OCI-LY7 (cell line): ENCODE measurements around the gene PSAP. TPM values are rescaled to one million over a fixed set of nuclear protein-coding genes. Genes with fewer than 3 reads are reported as not detected.

ENCODE experiments used
- BruUV-seq: library from RNA; stranded (reverse); fragments of 400-500 nt; replicated peaks from 2 replicates; lab custom pipeline; 2021; lab: Mats Ljungman, UMichigan
- CTCF ChIA-PET: fragments of 300-600 bp; sonication (Branson Sonifier 250); formaldehyde crosslinking; loops from one replicate; lab custom pipeline; 2022; ENCODE audit warnings: antibody characterized with exemption; ENCODE audit not compliant: unreplicated experiment; lab: Charles Lee
- POLR2A ChIA-PET: fragments of 300-600 bp; sonication (Branson Sonifier 250); formaldehyde crosslinking; loops from one replicate; lab custom pipeline; 2022; ENCODE audit warnings: antibody characterized with exemption; lab: Charles Lee
- DNase-seq: peaks from one replicate; pipeline ENCODE4 v3.0.0-alpha.2; 2015; ENCODE audit warnings: low spot score
- H2AFZ ChIP-seq: fragments of 200-600 bp; sonication (generic), shearing (Covaris generic); 2 replicates; pipeline ENCODE4 v1.6.1; 2014; ENCODE audit warnings: mild to moderate bottlenecking, antibody characterized with exemption, low read length, moderate library complexity
- H3K27ac ChIP-seq: fragments of 200-600 bp; sonication (generic); 2 replicates; pipeline ENCODE4 v1.5.1; 2014; ENCODE audit warnings: mixed run types, low read depth, mild to moderate bottlenecking, moderate library complexity, low read length, inconsistent platforms; ENCODE audit not compliant: poor library complexity, severe bottlenecking
- H3K36me3 ChIP-seq: fragments of 200-600 bp; sonication (generic); 2 replicates; pipeline ENCODE4 v1.6.1; 2014; ENCODE audit warnings: mild to moderate bottlenecking, antibody characterized with exemption, low read length, moderate library complexity, mixed read lengths; ENCODE audit not compliant: insufficient read depth
- H3K4me1 ChIP-seq: fragments of 200-600 bp; sonication (generic); 2 replicates; pipeline ENCODE4 v1.5.1; 2014; ENCODE audit warnings: mild to moderate bottlenecking, low read length; ENCODE audit not compliant: insufficient read depth, poor library complexity, severe bottlenecking
- H3K4me2 ChIP-seq: fragments of 200-600 bp; sonication (generic); 2 replicates; pipeline ENCODE4 v1.6.1; 2014; ENCODE audit warnings: mild to moderate bottlenecking, low read length
- H3K4me3 ChIP-seq: fragments of 200-600 bp; sonication (generic); 2 replicates; pipeline ENCODE4 v1.5.1; 2014; ENCODE audit warnings: mild to moderate bottlenecking, low read depth, low read length; ENCODE audit not compliant: poor library complexity, severe bottlenecking
- H3K79me2 ChIP-seq: fragments of 200-600 bp; sonication (generic); 2 replicates; pipeline ENCODE4 v1.6.1; 2016; ENCODE audit warnings: low read depth, mild to moderate bottlenecking, low read length, moderate library complexity, mixed read lengths; ENCODE audit not compliant: insufficient read depth
- H3K9me2 ChIP-seq: fragments of 200-600 bp; sonication (generic); 2 replicates; pipeline ENCODE4 v1.6.1; 2016; ENCODE audit warnings: mild to moderate bottlenecking, low read length, mixed read lengths; ENCODE audit not compliant: insufficient read depth
- H3K9me3 ChIP-seq: fragments of 200-600 bp; sonication (generic); 2 replicates; pipeline ENCODE4 v1.6.1; 2014; ENCODE audit warnings: mild to moderate bottlenecking, mixed run types, low read length, mixed read lengths
- H4K20me1 ChIP-seq: fragments of 200-600 bp; sonication (generic); 2 replicates; pipeline ENCODE4 v1.6.1; 2014; ENCODE audit warnings: mild to moderate bottlenecking, antibody characterized with exemption, low read length, moderate library complexity, mixed read lengths; ENCODE audit not compliant: insufficient read depth
- CTCF ChIP-seq: fragments of 200-600 bp; sonication (generic); conservative IDR thresholded peaks from 2 replicates; pipeline ENCODE4 v1.5.1; 2014; ENCODE audit warnings: mild to moderate bottlenecking, antibody characterized with exemption, low read length, moderate library complexity, mixed read lengths
- EZH2phosphoT487 ChIP-seq: fragments of 200-600 bp; sonication (generic); IDR thresholded peaks from 2 replicates; pipeline ENCODE4 v1.6.1; 2018; ENCODE audit warnings: low read depth, borderline replicate concordance, mild to moderate bottlenecking, mixed run types, antibody characterized with exemption, low read length, moderate library complexity, mixed read lengths
- intact Hi-C: fragments of 100-400 bp; cut with micrococcal nuclease; formaldehyde crosslinking; loops from one replicate; pipeline ENCODE4 v1.10.0; 2022; ENCODE audit not compliant: unreplicated experiment
- total RNA-seq, 2 experiments: library from RNA; depleted of rRNA in 1 of 2; stranded (reverse); fragments of >200 nt in 1 of 2; shearing (Covaris generic) in 1 of 2; gene quantifications; 2 replicates each; pipeline ENCODE4 v1.2.3, GENCODE V29; 2014 to 2022

PSAP gene
- total RNA-seq, 2 experiments from 2014 or later: 163 to 200 TPM

- Histone ChIP-seq H3K79me2 (peaks cover 98% of the 10 kb centered on the region), H3K4me2 (peak overlapping the region; percentile 34), H2AFZ (no peak overlapping the region), H3K36me3 (peaks cover 14% of the 10 kb centered on the region), H4K20me1 (peaks cover 27% of the 10 kb centered on the region), H3K4me1 (peaks cover 75% of the 10 kb centered on the region), H3K9me3 (no peaks in the 10 kb centered on the region), H3K9me2 (no peaks in the 10 kb centered on the region), H3K4me3 (no peak overlapping the region), H3K27ac (no peak overlapping the region)
- no peak for DNase-seq
- no TSS peak for BruUV-seq
- TF ChIP-seq EZH2phosphoT487 (no peak), CTCF (no peak)
- ChIA-PET POLR2A (interaction anchor here (0.6 to 1.8 kb wide), 4 partner anchors 10 to 387 kb away, joined by 3 to 9 read pairs (median 4); no protein-coding TSS in a partner anchor), CTCF (no interaction called here)
- intact Hi-C loops: no loop called here
Observed at GRCh38 chr10:71842856-71843686, 8.0 kb downstream of the PSAP start.

GRCh38 chr10:71842422-71842821, 8.6 kb downstream of the PSAP start:
- peak; percentile 21 for DNase-seq
- H4K20me1 ChIP-seq: peaks cover 30% of the 10 kb centered on the region
- peaks cover 98% of the 10 kb centered on the region for H3K79me2 ChIP-seq
- TF ChIP-seq CTCF (no peak), EZH2phosphoT487 (no peak)
- no peak overlapping the region for H3K4me3 ChIP-seq
- no peak overlapping the region for H2AFZ ChIP-seq
- H3K4me2 ChIP-seq: peak overlapping the region; percentile 34
- no peaks in the 10 kb centered on the region for H3K9me3 ChIP-seq
- ChIA-PET POLR2A (interaction anchor here (1.1 to 1.2 kb wide), 2 partner anchors 11 to 17 kb away, joined by 4 to 9 read pairs; no protein-coding TSS in a partner anchor), CTCF (interaction anchor here (1.3 kb wide), 1 partner anchor 36 kb away, joined by 3 read pairs; no protein-coding TSS in a partner anchor)
- peaks cover 14% of the 10 kb centered on the region for H3K36me3 ChIP-seq
- BruUV-seq: no TSS peak
- peaks cover 77% of the 10 kb centered on the region for H3K4me1 ChIP-seq
- no peaks in the 10 kb centered on the region for H3K9me2 ChIP-seq
- intact Hi-C loops: no loop called here
- H3K27ac ChIP-seq: no peak overlapping the region
